Effector memory CD8-positive, alpha-beta T cell (primary cell): Measurements from ENCODE around the gene PPM1L.

Experiments used
- ATAC-seq: fragments of 150-1000 bp; cut with Tn5 transposase; replicated peaks from 2 replicates; pipeline ENCODE4 v1.10.0; 2021; ENCODE audit warnings: mild to moderate bottlenecking, moderate library complexity
- DNase-seq, 3 experiments: peaks; one replicate each; pipeline ENCODE4 v3.0.0; 2021
- H3K27ac Mint-ChIP-seq, 2 donors: one replicate each; pipeline ENCODE4 v1.8.0; 2022; ENCODE audit warnings: mild to moderate bottlenecking in 2 of 2, mixed read lengths in 2 of 2, moderate library complexity in 2 of 2
- H3K27me3 Mint-ChIP-seq, 2 donors: one replicate each; pipeline ENCODE4 v1.8.0; 2022; ENCODE audit warnings: mixed read lengths in 2 of 2
- H3K36me3 Mint-ChIP-seq: one replicate; pipeline ENCODE4 v1.8.0; 2022; ENCODE audit warnings: mild to moderate bottlenecking, moderate library complexity, mixed read lengths; ENCODE audit not compliant: insufficient read depth
- H3K4me1 Mint-ChIP-seq, 2 donors: one replicate each; pipeline ENCODE4 v1.8.0; 2022; ENCODE audit warnings: low read depth in 2 of 2, mixed read lengths in 2 of 2
- H3K4me3 Mint-ChIP-seq, 2 donors: one replicate each; pipeline ENCODE4 v1.8.0; 2022; ENCODE audit warnings: mild to moderate bottlenecking in 2 of 2, mixed read lengths in 2 of 2, moderate library complexity in 2 of 2
- H3K9me3 Mint-ChIP-seq, 2 donors: one replicate each; pipeline ENCODE4 v1.8.0; 2022; ENCODE audit warnings: mixed read lengths in 2 of 2

The PPM1L gene

DNA sequence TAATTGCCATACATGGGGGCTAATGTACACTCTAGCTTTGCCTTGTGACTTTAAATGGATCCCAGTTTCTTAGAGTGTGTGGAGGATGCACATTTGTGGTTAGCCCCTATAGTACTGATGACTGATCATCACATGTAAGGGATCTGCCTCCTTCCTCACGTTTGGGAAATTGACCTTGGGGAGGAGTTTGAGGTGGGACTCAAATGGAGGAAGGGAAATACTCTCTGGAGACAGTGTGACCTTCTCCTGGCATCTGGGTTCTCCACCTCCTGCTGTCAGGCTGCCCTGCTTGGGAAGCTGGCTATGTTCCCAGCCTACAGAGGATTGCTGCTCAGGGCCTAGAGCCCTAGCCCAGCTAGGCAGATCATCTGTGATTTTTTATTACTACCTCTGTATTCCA, 48.7 kb downstream of the PPM1L start:
- Mint-ChIP-seq H3K27me3 (no peaks in the 10 kb centered on the region), H3K27ac (no peak overlapping the region), H3K4me3 (no peak overlapping the region), H3K4me1 (peaks cover 9 to 11% of the 10 kb centered on the region in 2 donors), H3K9me3 (no peaks in the 10 kb centered on the region), H3K36me3 (no peaks in the 10 kb centered on the region)
- ATAC-seq (no peak), DNase-seq (no peak)

DNA sequence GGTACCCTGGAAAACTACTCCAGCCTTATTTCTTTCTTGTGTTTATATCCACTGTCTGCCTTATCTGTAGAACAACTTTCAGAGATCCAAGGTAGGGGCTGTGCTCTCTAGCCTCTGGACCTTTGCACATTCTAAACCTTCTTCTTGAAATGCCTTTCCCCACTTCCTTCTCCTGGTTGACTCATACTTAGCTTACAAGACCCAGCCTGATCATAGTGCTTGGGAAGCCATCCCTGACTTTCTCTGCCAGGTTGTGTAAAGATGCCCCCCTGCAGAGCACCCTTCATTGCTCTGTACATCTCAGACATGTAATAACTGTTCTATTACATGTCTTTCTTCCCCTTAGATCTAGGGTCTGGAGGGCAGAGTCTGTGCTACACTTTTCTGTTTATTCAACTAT, 50.1 kb downstream of the PPM1L start:
- H3K4me1 Mint-ChIP-seq: peaks cover 9 to 11% of the 10 kb centered on the region in 2 donors
- no peak overlapping the region for H3K27ac Mint-ChIP-seq
- no peaks in the 10 kb centered on the region for H3K36me3 Mint-ChIP-seq
- no peak overlapping the region for H3K4me3 Mint-ChIP-seq
- no peaks in the 10 kb centered on the region for H3K27me3 Mint-ChIP-seq
- H3K9me3 Mint-ChIP-seq: no peaks in the 10 kb centered on the region
- DNase-seq (no peak), ATAC-seq (no peak)

- ATAC-seq (no peak), DNase-seq (no peak)
- H3K36me3 Mint-ChIP-seq: no peaks in the 10 kb centered on the region
- no peak overlapping the region for H3K27ac Mint-ChIP-seq
- no peak overlapping the region for H3K4me3 Mint-ChIP-seq
- H3K27me3 Mint-ChIP-seq: no peaks in the 10 kb centered on the region
- peaks cover 8 to 9% of the 10 kb centered on the region in 2 donors for H3K4me1 Mint-ChIP-seq
- H3K9me3 Mint-ChIP-seq: no peaks in the 10 kb centered on the region
Measured at GRCh38 chr3:160806686-160807085, 50.7 kb downstream of the PPM1L start.

GRCh38 chr3:160808838-160809237, 52.8 kb downstream of the PPM1L start:
- Mint-ChIP-seq H3K36me3 (no peaks in the 10 kb centered on the region), H3K27me3 (no peaks in the 10 kb centered on the region), H3K9me3 (no peaks in the 10 kb centered on the region), H3K27ac (no peak overlapping the region), H3K4me3 (no peak overlapping the region), H3K4me1 (peaks cover 2 to 6% of the 10 kb centered on the region in 2 donors)
- ATAC-seq (no peak), DNase-seq (no peak)

- no peak overlapping the region for H3K27ac Mint-ChIP-seq
- H3K27me3 Mint-ChIP-seq: no peaks in the 10 kb centered on the region
- peaks cover 2 to 6% of the 10 kb centered on the region in 2 donors for H3K4me1 Mint-ChIP-seq
- DNase-seq: no peak
- no peaks in the 10 kb centered on the region for H3K9me3 Mint-ChIP-seq
- no peak for ATAC-seq
- H3K36me3 Mint-ChIP-seq: no peaks in the 10 kb centered on the region
- H3K4me3 Mint-ChIP-seq: no peak overlapping the region
Measured at GRCh38 chr3:160809453-160809852, 53.4 kb downstream of the PPM1L start.

- Mint-ChIP-seq H3K4me3 (no peak overlapping the region), H3K4me1 (peaks cover 2 to 6% of the 10 kb centered on the region in 2 donors), H3K27me3 (no peaks in the 10 kb centered on the region), H3K9me3 (no peaks in the 10 kb centered on the region), H3K27ac (no peak overlapping the region), H3K36me3 (no peaks in the 10 kb centered on the region)
- ATAC-seq: no peak
- DNase-seq: no peak
Measured at GRCh38 chr3:160810362-160811236, 54.6 kb downstream of the PPM1L start.

- DNase-seq: no peak
- Mint-ChIP-seq H3K4me3 (no peak overlapping the region), H3K9me3 (no peaks in the 10 kb centered on the region), H3K27me3 (no peaks in the 10 kb centered on the region), H3K27ac (no peak overlapping the region), H3K36me3 (no peaks in the 10 kb centered on the region), H3K4me1 (peaks cover 2 to 6% of the 10 kb centered on the region in 2 donors)
- no peak for ATAC-seq
Measured at GRCh38 chr3:160811237-160811548, 55.2 kb downstream of the PPM1L start.

DNA sequence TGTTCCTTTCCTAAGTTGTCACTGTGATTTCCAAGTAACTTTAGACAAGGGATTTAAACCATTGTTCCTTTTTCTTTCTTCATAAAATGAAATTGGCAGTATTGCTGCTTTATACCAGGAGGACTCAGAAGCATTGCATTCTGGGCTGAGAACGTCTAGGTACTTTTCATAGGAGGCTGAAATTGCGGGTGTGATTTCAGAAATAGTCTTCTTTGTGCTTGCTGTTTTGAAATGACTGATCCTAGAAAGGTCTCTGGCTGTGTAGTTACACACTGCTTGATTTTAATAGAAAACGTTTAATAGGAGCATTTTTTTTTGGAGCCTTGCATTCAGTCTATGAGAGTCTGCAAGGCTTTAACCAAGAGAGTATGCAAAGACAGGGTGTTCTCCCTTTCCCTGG, 56.3 kb downstream of the PPM1L start:
- DNase-seq (no peak), ATAC-seq (no peak)
- no peaks in the 10 kb centered on the region for H3K9me3 Mint-ChIP-seq
- H3K27ac Mint-ChIP-seq: no peak overlapping the region
- H3K36me3 Mint-ChIP-seq: no peaks in the 10 kb centered on the region
- no peak overlapping the region for H3K4me3 Mint-ChIP-seq
- peaks cover 2 to 6% of the 10 kb centered on the region in 2 donors for H3K4me1 Mint-ChIP-seq
- no peaks in the 10 kb centered on the region for H3K27me3 Mint-ChIP-seq

DNA sequence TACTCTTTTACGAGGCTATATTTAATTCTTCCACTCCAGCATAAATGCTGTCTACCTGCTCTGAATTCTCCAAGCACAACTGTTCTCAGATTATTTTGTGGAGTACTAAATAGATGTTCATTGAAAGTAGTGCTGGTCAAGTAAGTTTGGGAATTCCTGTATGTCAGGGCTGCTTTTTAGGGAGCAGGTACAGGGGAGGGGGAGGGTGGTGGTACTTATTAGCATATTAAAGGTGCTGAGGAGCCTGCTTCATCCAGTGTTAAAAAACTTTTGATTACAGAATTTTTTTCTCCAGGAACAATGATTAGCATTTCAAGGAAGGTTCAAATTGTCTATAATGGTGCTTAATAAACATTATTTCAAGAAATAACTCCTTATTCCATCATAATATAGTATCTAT, 59.2 kb downstream of the PPM1L start:
- Mint-ChIP-seq H3K27me3 (no peaks in the 10 kb centered on the region), H3K4me1 (peaks cover 1 to 6% of the 10 kb centered on the region in 2 donors), H3K9me3 (no peaks in the 10 kb centered on the region), H3K4me3 (no peak overlapping the region), H3K27ac (no peak overlapping the region), H3K36me3 (no peaks in the 10 kb centered on the region)
- ATAC-seq (no peak), DNase-seq (no peak)

DNA sequence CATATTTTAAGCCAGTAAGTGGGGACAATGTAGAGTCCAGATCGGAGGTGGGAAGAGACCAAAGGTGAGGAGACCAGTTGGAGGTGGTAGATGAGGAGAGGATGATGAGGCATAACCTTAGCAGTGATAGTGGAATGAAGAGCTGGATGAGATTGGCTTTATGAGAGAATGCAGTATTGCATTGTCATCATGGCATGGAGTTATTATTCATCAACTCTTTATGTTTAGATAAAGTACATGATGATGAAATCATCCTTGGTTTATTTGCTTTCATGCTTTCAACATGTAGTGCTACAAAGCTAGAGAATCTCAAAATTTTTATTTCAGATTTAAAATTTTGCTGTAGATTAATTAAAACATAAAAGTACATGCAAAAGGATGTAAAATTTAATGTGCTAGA, 64.0 kb downstream of the PPM1L start:
- Mint-ChIP-seq H3K4me3 (no peak overlapping the region), H3K27ac (no peak overlapping the region), H3K36me3 (peaks cover 2% of the 10 kb centered on the region), H3K27me3 (no peaks in the 10 kb centered on the region), H3K4me1 (peaks cover 0 to 1% of the 10 kb centered on the region in 2 donors), H3K9me3 (no peaks in the 10 kb centered on the region)
- ATAC-seq: no peak
- DNase-seq: no peak

GRCh38 chr3:160820430-160820829, 64.4 kb downstream of the PPM1L start:
- ATAC-seq: no peak
- Mint-ChIP-seq H3K9me3 (no peaks in the 10 kb centered on the region), H3K4me1 (peaks cover 0 to 1% of the 10 kb centered on the region in 2 donors), H3K27ac (no peak overlapping the region), H3K27me3 (no peaks in the 10 kb centered on the region), H3K36me3 (peaks cover 2% of the 10 kb centered on the region), H3K4me3 (no peak overlapping the region)
- DNase-seq: no peak

DNA sequence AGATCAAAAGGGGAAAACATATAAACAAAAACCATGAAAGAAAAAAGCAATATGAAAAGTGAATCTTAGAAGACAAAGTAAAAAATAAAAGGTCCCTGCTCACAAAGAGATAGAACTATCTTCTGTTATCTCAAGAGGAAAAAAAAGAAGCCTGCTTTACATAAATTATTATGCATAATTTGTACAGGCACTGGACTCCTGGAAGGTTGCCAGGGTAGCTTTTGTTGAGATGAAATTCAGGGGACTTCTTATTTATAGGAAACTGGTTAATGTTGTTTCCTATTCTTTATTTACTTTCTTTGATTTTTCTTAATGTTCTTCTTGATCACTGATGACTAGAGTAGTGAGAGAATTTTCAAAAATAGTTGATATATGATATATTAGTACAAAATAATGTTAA, 66.9 kb downstream of the PPM1L start:
- DNase-seq: no peak
- H3K4me3 Mint-ChIP-seq: no peak overlapping the region

GRCh38 chr3:160825311-160825800, 69.3 kb downstream of the PPM1L start:
- no peak for DNase-seq
- H3K9me3 Mint-ChIP-seq: no peaks in the 10 kb centered on the region
- H3K4me1 Mint-ChIP-seq: peaks cover 3 to 5% of the 10 kb centered on the region in 2 donors
- peaks cover 2% of the 10 kb centered on the region for H3K36me3 Mint-ChIP-seq
- no peak for ATAC-seq
- H3K27ac Mint-ChIP-seq: no peak overlapping the region
- no peak overlapping the region for H3K4me3 Mint-ChIP-seq
- no peaks in the 10 kb centered on the region for H3K27me3 Mint-ChIP-seq

More for the DNA sequence above, 66.9 kb downstream of the PPM1L start:
- Mint-ChIP-seq H3K27ac (no peak overlapping the region), H3K36me3 (peaks cover 2% of the 10 kb centered on the region), H3K27me3 (no peaks in the 10 kb centered on the region), H3K9me3 (no peaks in the 10 kb centered on the region), H3K4me1 (peaks cover 0 to 4% of the 10 kb centered on the region in 2 donors)
- no peak for ATAC-seq

GRCh38 chr3:160826408-160826807, 70.4 kb downstream of the PPM1L start:
- no peaks in the 10 kb centered on the region for H3K9me3 Mint-ChIP-seq
- peaks cover 3 to 5% of the 10 kb centered on the region in 2 donors for H3K4me1 Mint-ChIP-seq
- peaks cover 2% of the 10 kb centered on the region for H3K36me3 Mint-ChIP-seq
- H3K27me3 Mint-ChIP-seq: no peaks in the 10 kb centered on the region
- DNase-seq (no peak), ATAC-seq (no peak)
- no peak overlapping the region for H3K27ac Mint-ChIP-seq
- H3K4me3 Mint-ChIP-seq: no peak overlapping the region
